Ishikawa (cell line): ENCODE measurements around the gene ESPNL.

ENCODE experiments used
- CREB1 ChIP-seq: IDR thresholded peaks from 2 replicates; pipeline ENCODE4 v1.6.1; 2012; ENCODE audit warnings: low read depth
- MAX ChIP-seq: IDR thresholded peaks from 2 replicates; pipeline ENCODE4 v1.6.1; 2012
- RAD21 ChIP-seq: IDR thresholded peaks from 2 replicates; pipeline ENCODE4 v1.6.1; 2012; ENCODE audit warnings: low read depth

GRCh38 chr2:238136820-238137537 lies 36.8 kb downstream of the ESPNL start:
- TF ChIP-seq CREB1 = no peak
- no peak for TF ChIP-seq MAX
- TF ChIP-seq RAD21 = no peak
